ENCODE results near the gene GLA. TPM values are rescaled to one million over a fixed set of nuclear protein-coding genes. Genes with fewer than 3 reads are reported as not detected.

GLA gene
- total RNA-seq, 2 donors from 2014 or later: 26.6 to 36.0 TPM

GRCh38 chrX:101415180-101416145 lies 7.7 kb upstream of the GLA start:
- ATAC-seq (peak; percentile 83), DNase-seq (no peak)
- peaks cover 5% of the 10 kb centered on the region for H3K36me3 Mint-ChIP-seq (ENCODE audit: low read depth)
- peak overlapping the region; percentile 65 for H3K27ac Mint-ChIP-seq
- no peaks in the 10 kb centered on the region for H3K27me3 Mint-ChIP-seq
- H3K9me3 ChIP-seq (ENCODE audit: control insufficient read depth, low read length, poor library complexity, severe bottlenecking): no peaks in the 10 kb centered on the region
- H3K4me3 Mint-ChIP-seq: peak overlapping the region; percentile 70
- H3K4me1 Mint-ChIP-seq: peaks cover 24% of the 10 kb centered on the region

GRCh38 chrX:101411984-101412383 lies 4.3 kb upstream of the GLA start:
- Mint-ChIP-seq H3K27ac (peak overlapping the region; percentile 85), H3K36me3 (ENCODE audit: low read depth) (peaks cover 5% of the 10 kb centered on the region), H3K27me3 (no peaks in the 10 kb centered on the region), H3K4me1 (peaks cover 21% of the 10 kb centered on the region), H3K4me3 (no peak overlapping the region)
- no peaks in the 10 kb centered on the region for H3K9me3 ChIP-seq (ENCODE audit: control insufficient read depth, low read length, poor library complexity, severe bottlenecking)
- DNase-seq (no peak), ATAC-seq (no peak)

- Mint-ChIP-seq H3K27me3 (no peaks in the 10 kb centered on the region), H3K36me3 (ENCODE audit: low read depth) (peaks cover 5% of the 10 kb centered on the region), H3K27ac (peak overlapping the region; percentile 94), H3K4me3 (peak overlapping the region; percentile 52), H3K4me1 (peaks cover 22% of the 10 kb centered on the region)
- ATAC-seq (no peak), DNase-seq (no peak)
- H3K9me3 ChIP-seq (ENCODE audit: control insufficient read depth, low read length, poor library complexity, severe bottlenecking): no peaks in the 10 kb centered on the region
These were observed 2.7 kb upstream of the GLA start for GRCh38 chrX:101410461-101410860.

GRCh38 chrX:101409043-101409442 lies 1.3 kb upstream of the GLA start:
- Mint-ChIP-seq H3K27ac (peak overlapping the region; percentile 94), H3K36me3 (ENCODE audit: low read depth) (peaks cover 5% of the 10 kb centered on the region), H3K4me3 (peak overlapping the region; percentile 97), H3K27me3 (no peaks in the 10 kb centered on the region), H3K4me1 (peaks cover 21% of the 10 kb centered on the region)
- DNase-seq (no peak), ATAC-seq (no peak)
- no peaks in the 10 kb centered on the region for H3K9me3 ChIP-seq (ENCODE audit: control insufficient read depth, low read length, poor library complexity, severe bottlenecking)

GRCh38 chrX:101408532-101408841 lies 762 bp upstream of the GLA start:
- Mint-ChIP-seq H3K4me1 (peaks cover 21% of the 10 kb centered on the region), H3K27me3 (no peaks in the 10 kb centered on the region), H3K36me3 (ENCODE audit: low read depth) (peaks cover 5% of the 10 kb centered on the region), H3K27ac (peak overlapping the region; percentile 94), H3K4me3 (peak overlapping the region; percentile 97)
- ATAC-seq: peak; percentile 18
- H3K9me3 ChIP-seq (ENCODE audit: control insufficient read depth, low read length, poor library complexity, severe bottlenecking): no peaks in the 10 kb centered on the region
- DNase-seq: no peak

- H3K4me3 Mint-ChIP-seq: peak overlapping the region; percentile 97
- peak overlapping the region; percentile 94 for H3K27ac Mint-ChIP-seq
- DNase-seq (no peak), ATAC-seq (no peak)
- H3K4me1 Mint-ChIP-seq: peaks cover 13% of the 10 kb centered on the region
- peaks cover 1% of the 10 kb centered on the region for H3K36me3 Mint-ChIP-seq (ENCODE audit: low read depth)
- H3K27me3 Mint-ChIP-seq: no peaks in the 10 kb centered on the region
- H3K9me3 ChIP-seq (ENCODE audit: control insufficient read depth, low read length, poor library complexity, severe bottlenecking): no peaks in the 10 kb centered on the region
These were observed 468 bp downstream of the GLA start for GRCh38 chrX:101407167-101407747.

- H3K9me3 ChIP-seq (ENCODE audit: control insufficient read depth, low read length, poor library complexity, severe bottlenecking): no peaks in the 10 kb centered on the region
- Mint-ChIP-seq H3K36me3 (ENCODE audit: low read depth) (peaks cover 3% of the 10 kb centered on the region), H3K27ac (no peak overlapping the region), H3K27me3 (no peaks in the 10 kb centered on the region), H3K4me1 (peaks cover 2% of the 10 kb centered on the region), H3K4me3 (no peak overlapping the region)
- DNase-seq (no peak), ATAC-seq (no peak)
These were observed 7.9 kb downstream of the GLA start for GRCh38 chrX:101399825-101400224.

GRCh38 chrX:101398694-101399093 lies 9.0 kb downstream of the GLA start:
- ATAC-seq (no peak), DNase-seq (no peak)
- Mint-ChIP-seq H3K4me1 (peaks cover 2% of the 10 kb centered on the region), H3K36me3 (ENCODE audit: low read depth) (peaks cover 3% of the 10 kb centered on the region), H3K27ac (no peak overlapping the region), H3K27me3 (no peaks in the 10 kb centered on the region), H3K4me3 (no peak overlapping the region)
- no peaks in the 10 kb centered on the region for H3K9me3 ChIP-seq (ENCODE audit: control insufficient read depth, low read length, poor library complexity, severe bottlenecking)

- Mint-ChIP-seq H3K27ac (no peak overlapping the region), H3K27me3 (no peaks in the 10 kb centered on the region), H3K4me1 (peaks cover 2% of the 10 kb centered on the region), H3K4me3 (no peak overlapping the region), H3K36me3 (ENCODE audit: low read depth) (peaks cover 3% of the 10 kb centered on the region)
- ATAC-seq (no peak), DNase-seq (no peak)
- no peaks in the 10 kb centered on the region for H3K9me3 ChIP-seq (ENCODE audit: control insufficient read depth, low read length, poor library complexity, severe bottlenecking)
These were observed 9.9 kb downstream of the GLA start for GRCh38 chrX:101397779-101398178.

GRCh38 chrX:101395789-101396188 lies 11.9 kb downstream of the GLA start:
- H3K36me3 Mint-ChIP-seq (ENCODE audit: low read depth): peaks cover 3% of the 10 kb centered on the region
- no peak for ATAC-seq
- peaks cover 18% of the 10 kb centered on the region for H3K4me1 Mint-ChIP-seq
- H3K4me3 Mint-ChIP-seq: no peak overlapping the region
- H3K27ac Mint-ChIP-seq: no peak overlapping the region
- no peak for DNase-seq
- no peaks in the 10 kb centered on the region for H3K9me3 ChIP-seq (ENCODE audit: control insufficient read depth, low read length, poor library complexity, severe bottlenecking)
- no peaks in the 10 kb centered on the region for H3K27me3 Mint-ChIP-seq

- Mint-ChIP-seq H3K27me3 (no peaks in the 10 kb centered on the region), H3K4me3 (no peak overlapping the region), H3K4me1 (peaks cover 16% of the 10 kb centered on the region), H3K36me3 (ENCODE audit: low read depth) (no peaks in the 10 kb centered on the region), H3K27ac (peak overlapping the region; percentile 89)
- ATAC-seq (no peak), DNase-seq (no peak)
- no peaks in the 10 kb centered on the region for H3K9me3 ChIP-seq (ENCODE audit: control insufficient read depth, low read length, poor library complexity, severe bottlenecking)
These were observed 13.4 kb downstream of the GLA start for GRCh38 chrX:101394372-101394771.

- Mint-ChIP-seq H3K27me3 (no peaks in the 10 kb centered on the region), H3K4me3 (no peak overlapping the region), H3K4me1 (peaks cover 16% of the 10 kb centered on the region), H3K27ac (peak overlapping the region; percentile 89), H3K36me3 (ENCODE audit: low read depth) (no peaks in the 10 kb centered on the region)
- no peaks in the 10 kb centered on the region for H3K9me3 ChIP-seq (ENCODE audit: control insufficient read depth, low read length, poor library complexity, severe bottlenecking)
- DNase-seq: no peak
- ATAC-seq: no peak
These were observed 14.0 kb downstream of the GLA start for GRCh38 chrX:101393530-101394305.

- ATAC-seq: no peak
- DNase-seq: no peak
- Mint-ChIP-seq H3K36me3 (ENCODE audit: low read depth) (no peaks in the 10 kb centered on the region), H3K27ac (peak overlapping the region; percentile 89), H3K27me3 (no peaks in the 10 kb centered on the region), H3K4me3 (peak overlapping the region; percentile 92), H3K4me1 (peaks cover 16% of the 10 kb centered on the region)
- H3K9me3 ChIP-seq (ENCODE audit: control insufficient read depth, low read length, poor library complexity, severe bottlenecking): no peaks in the 10 kb centered on the region
These were observed 15.9 kb downstream of the GLA start for GRCh38 chrX:101391831-101392230.

All from T-helper 17 cell (primary cell).